Lung (tissue), 12 donors: ENCODE data around the gene METTL4. TPM values are rescaled to one million over a fixed set of nuclear protein-coding genes. Genes with fewer than 3 reads are reported as not detected.
"Not testable (repeated sequence)": the region's sequence is repeated elsewhere in the genome, so short reads cannot be mapped to it uniquely, and the experiment has no call there.

Source experiments
- ATAC-seq: fragments of 200-7000 bp; cut with Tn5 transposase; one replicate; pipeline ENCODE4 v1.9.1; 2020; ENCODE audit warnings: moderate number of reproducible peaks; ENCODE audit not compliant: insufficient read depth, low FRiP score
- DNase-seq, 3 donors: peaks; one replicate each; pipeline ENCODE4 v3.0.0-alpha.2; 2013 to 2017
- H3K27ac ChIP-seq, 2 donors: one replicate each; pipeline ENCODE4 v1.5.1; 2013; ENCODE audit warnings: mild to moderate bottlenecking in 2 of 2, moderate library complexity in 2 of 2, control low read depth in 1 of 2, inconsistent platforms in 1 of 2, low read depth in 1 of 2, low read length in 1 of 2
- H3K27me3 ChIP-seq, 3 donors: one replicate each; pipeline ENCODE4 v1.5.1; 2013; ENCODE audit warnings: low read length in 2 of 3; ENCODE audit not compliant: control insufficient read depth in 3 of 3, insufficient read depth in 3 of 3
- H3K36me3 ChIP-seq, 4 donors: one replicate each; pipeline ENCODE4 v1.5.1; 2013; ENCODE audit warnings: low read length in 4 of 4, mild to moderate bottlenecking in 1 of 4, moderate library complexity in 1 of 4; ENCODE audit not compliant: control insufficient read depth in 4 of 4, insufficient read depth in 4 of 4
- H3K4me1 ChIP-seq, 5 donors: one replicate each; pipeline ENCODE4 v1.5.1; 2013; ENCODE audit warnings: low read length in 5 of 5, mild to moderate bottlenecking in 2 of 5, moderate library complexity in 1 of 5; ENCODE audit not compliant: control insufficient read depth in 5 of 5, insufficient read depth in 5 of 5
- H3K4me3 ChIP-seq: one replicate; pipeline ENCODE4 v1.5.1; 2013; ENCODE audit warnings: mild to moderate bottlenecking, control low read depth, moderate library complexity
- H3K9ac ChIP-seq, 2 donors: one replicate each; pipeline ENCODE4 v1.5.1; 2013; ENCODE audit warnings: low read length in 2 of 2, control low read depth in 1 of 2; ENCODE audit not compliant: insufficient read depth in 1 of 2
- H3K9me3 ChIP-seq, 4 donors: one replicate each; pipeline ENCODE4 v1.5.1; 2013; ENCODE audit warnings: low read length in 3 of 4, mild to moderate bottlenecking in 1 of 4, moderate library complexity in 1 of 4; ENCODE audit not compliant: control insufficient read depth in 4 of 4, insufficient read depth in 3 of 4
- WGBS, 2 donors: extraction: QIAGEN DNeasy Blood & Tissue Kit; methylation state at CpG; one replicate each; pipeline ENCODE4 v1.1.7; 2013; 5-methylcytosine and 5-hydroxymethylcytosine counted together
- polyA plus RNA-seq, 2 donors: library from polyadenylated mRNA; stranded (reverse); fragments of 200-250 nt; gene quantifications; one replicate each; pipeline ENCODE4 v1.2.1, GENCODE V29; 2013
- total RNA-seq, 2 donors: library from RNA; depleted of rRNA in 1 of 2; stranded (reverse); fragments of >200 nt in 1 of 2; gene quantifications; one replicate each; pipeline ENCODE4 v1.2.1, GENCODE V29; 2014 to 2021
- TF ChIP-seq, protein P1 (sequence below): IDR thresholded peaks from 2 replicates; pipeline ENCODE4 v1.5.1; 2012; ENCODE audit warnings: mild to moderate bottlenecking; ENCODE audit errors: control extremely low read depth, extremely low read depth
- donor health status: control.
- donor health status: control.
- donor health status: Bipolar disorder and iron deficiency.
- donor health status: healthy.
- donor health status: DM: yes; HTN: yes; CAD: no.

Gene METTL4
- total and polyA plus RNA-seq, 4 donors = 5.3 to 19.3 (median 8.1) TPM

DNA sequence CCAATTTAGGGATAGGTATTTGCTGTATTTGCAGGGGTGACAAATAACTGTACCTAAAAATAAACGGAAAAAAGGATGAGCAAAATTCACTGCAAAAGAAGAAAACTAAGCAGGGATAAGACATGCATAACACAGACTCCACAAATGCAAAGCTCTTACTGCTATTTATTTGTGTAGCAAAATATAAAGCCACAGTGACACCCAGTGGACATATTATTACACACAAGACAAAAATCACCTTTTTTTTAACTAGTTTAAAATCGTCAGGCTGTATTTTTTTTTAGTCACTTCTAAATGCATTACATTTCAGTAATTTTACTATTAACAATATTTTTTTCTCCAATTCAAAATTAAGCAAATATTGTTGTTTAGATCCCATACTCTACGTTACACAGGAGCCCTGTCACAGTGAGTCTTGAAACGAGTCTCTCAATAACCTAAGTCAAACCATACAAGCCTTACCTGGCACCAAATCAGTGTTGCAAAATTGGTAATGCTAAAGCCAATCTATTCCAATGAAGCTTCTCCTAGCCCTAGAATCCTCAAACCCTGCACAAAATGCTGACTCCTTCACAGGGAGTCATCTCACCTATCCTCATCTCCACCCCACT is 23.7 kb downstream of the METTL4 start:
- Histone ChIP-seq H3K27me3 (no peaks in the 10 kb centered on the region), H3K4me1 (no peaks in the 10 kb centered on the region), H3K36me3 (peaks cover 0 to 7% (median 3%) of the 10 kb centered on the region in 4 donors), H3K9ac (no peak overlapping the region), H3K27ac (no peak overlapping the region), H3K4me3 (no peak overlapping the region), H3K9me3 (no peaks in the 10 kb centered on the region)
- TF ChIP-seq, protein P1, sequence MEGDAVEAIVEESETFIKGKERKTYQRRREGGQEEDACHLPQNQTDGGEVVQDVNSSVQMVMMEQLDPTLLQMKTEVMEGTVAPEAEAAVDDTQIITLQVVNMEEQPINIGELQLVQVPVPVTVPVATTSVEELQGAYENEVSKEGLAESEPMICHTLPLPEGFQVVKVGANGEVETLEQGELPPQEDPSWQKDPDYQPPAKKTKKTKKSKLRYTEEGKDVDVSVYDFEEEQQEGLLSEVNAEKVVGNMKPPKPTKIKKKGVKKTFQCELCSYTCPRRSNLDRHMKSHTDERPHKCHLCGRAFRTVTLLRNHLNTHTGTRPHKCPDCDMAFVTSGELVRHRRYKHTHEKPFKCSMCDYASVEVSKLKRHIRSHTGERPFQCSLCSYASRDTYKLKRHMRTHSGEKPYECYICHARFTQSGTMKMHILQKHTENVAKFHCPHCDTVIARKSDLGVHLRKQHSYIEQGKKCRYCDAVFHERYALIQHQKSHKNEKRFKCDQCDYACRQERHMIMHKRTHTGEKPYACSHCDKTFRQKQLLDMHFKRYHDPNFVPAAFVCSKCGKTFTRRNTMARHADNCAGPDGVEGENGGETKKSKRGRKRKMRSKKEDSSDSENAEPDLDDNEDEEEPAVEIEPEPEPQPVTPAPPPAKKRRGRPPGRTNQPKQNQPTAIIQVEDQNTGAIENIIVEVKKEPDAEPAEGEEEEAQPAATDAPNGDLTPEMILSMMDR = peak; percentile 7
- DNase-seq = peak in 2 of 3 donors; percentile 66 to 79
- ATAC-seq = no peak
- 63 to 68% methylated on average over 4 of the region's 4 CpGs for WGBS, 2 donors

DNA sequence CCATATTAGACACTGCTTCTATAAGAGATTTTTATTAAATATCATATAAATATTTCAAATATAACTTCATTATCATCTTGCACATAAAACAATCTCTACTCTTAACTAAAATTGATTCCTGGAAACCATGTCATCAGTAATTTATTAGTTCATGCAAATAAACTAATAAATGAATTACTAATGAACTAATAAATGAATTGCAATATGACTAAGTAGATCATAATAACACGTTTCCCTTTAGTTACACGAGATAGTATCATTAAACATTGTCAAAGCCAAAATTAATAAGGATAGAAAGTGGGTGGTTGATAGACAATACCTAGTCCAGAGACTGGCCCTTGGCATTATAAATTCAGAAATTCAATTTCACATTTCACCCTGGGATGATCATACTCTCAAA is 26.1 kb downstream of the METTL4 start:
- peaks cover 0 to 5% (median 2%) of the 10 kb centered on the region in 4 donors for H3K36me3 ChIP-seq
- H3K27ac ChIP-seq = no peak overlapping the region
- no peaks in the 10 kb centered on the region for H3K27me3 ChIP-seq
- no peaks in the 10 kb centered on the region for H3K4me1 ChIP-seq
- WGBS, 2 donors = 71 to 83% methylated on average over 2 of the region's 2 CpGs
- no peak for ATAC-seq
- H3K9me3 ChIP-seq = no peaks in the 10 kb centered on the region
- no peak for DNase-seq
- TF ChIP-seq, protein P1 = no peak
- no peak overlapping the region for H3K9ac ChIP-seq
- no peak overlapping the region for H3K4me3 ChIP-seq

DNA sequence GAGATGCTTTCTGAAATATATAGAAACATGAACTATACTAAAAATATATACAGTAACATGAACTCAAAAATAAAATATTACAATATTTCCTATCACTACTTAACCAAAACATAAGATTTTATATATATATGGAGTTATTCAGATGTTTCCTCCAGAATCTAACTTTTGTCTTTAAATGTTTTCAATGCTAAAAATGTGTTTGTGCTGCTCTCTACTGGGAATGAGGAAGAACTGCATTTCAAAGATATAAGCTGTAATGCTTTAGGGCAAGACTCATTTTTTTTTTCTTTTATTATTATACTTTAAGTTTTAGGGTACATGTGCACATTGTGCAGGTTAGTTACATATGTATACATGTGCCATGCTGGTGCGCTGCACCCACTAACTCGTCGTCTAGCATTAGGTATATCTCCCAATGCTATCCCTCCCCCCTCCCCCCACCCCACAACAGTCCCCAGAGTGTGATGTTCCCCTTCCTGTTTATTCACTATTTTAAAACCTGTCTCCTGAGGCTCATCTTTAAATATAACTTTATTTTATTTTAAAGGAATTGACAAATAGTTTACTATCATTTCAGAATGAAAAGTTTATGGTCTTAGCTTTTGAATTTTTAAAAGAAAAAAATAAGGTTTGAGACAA is 29.3 kb downstream of the METTL4 start:
- H3K9ac ChIP-seq, H3K4me3 ChIP-seq, H3K27me3 ChIP-seq, ATAC-seq, H3K4me1 ChIP-seq, H3K27ac ChIP-seq, H3K9me3 ChIP-seq, H3K36me3 ChIP-seq: not testable (repeated sequence)
- WGBS, 2 donors = no CpG with 5 or more reads among the region's 3 CpGs
- TF ChIP-seq, protein P1 = peak; percentile 37
- peak in 2 of 3 donors; percentile 42 to 57 for DNase-seq
